ENCODE data around the gene COL19A1.

DNA sequence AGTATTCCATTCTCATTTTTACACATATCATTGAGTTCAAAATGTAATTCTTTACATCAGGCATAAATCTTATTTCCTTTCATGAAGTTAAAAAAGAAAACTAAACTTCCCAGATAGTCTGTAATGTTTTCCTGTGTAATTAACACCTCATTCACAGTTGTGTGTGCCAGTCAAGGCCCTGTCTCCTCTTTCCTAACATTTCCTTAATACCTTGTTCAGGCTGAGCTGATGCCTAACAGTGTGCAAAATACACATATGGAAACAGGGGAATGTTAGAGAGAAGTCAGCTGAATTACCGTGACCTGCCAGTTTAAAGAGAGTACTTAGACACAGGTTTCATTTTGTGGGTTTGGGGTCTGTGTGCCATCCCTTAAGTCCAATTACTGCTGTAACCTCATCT lies 227.8 kb downstream of the COL19A1 start:
- TF ChIP-seq, protein P1, sequence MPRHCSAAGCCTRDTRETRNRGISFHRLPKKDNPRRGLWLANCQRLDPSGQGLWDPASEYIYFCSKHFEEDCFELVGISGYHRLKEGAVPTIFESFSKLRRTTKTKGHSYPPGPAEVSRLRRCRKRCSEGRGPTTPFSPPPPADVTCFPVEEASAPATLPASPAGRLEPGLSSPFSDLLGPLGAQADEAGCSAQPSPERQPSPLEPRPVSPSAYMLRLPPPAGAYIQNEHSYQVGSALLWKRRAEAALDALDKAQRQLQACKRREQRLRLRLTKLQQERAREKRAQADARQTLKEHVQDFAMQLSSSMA (CRISPR knock-in tag; IDR thresholded peaks at IDR 0.05), result no peak
- TF ChIP-seq TCF7L2 (IDR thresholded peaks at IDR 0.05; ENCODE audit: low read depth, low read length) (no peak), KLF16 (IDR thresholded peaks at IDR 0.05) (no peak), HNRNPL (IDR thresholded peaks at IDR 0.05; ENCODE audit: low read depth, low read length) (no peak), POLR2A (conservative IDR thresholded peaks at IDR 0.05) (no peak), ZNF644 (tag; IDR thresholded peaks at IDR 0.05; ENCODE audit: low read depth) (no peak), DPF2 (IDR thresholded peaks at IDR 0.05) (no peak), KDM1A (IDR thresholded peaks at IDR 0.05) (no peak), TOE1 (IDR thresholded peaks at IDR 0.05; ENCODE audit: borderline replicate concordance) (no peak), TOE1 (CRISPR knock-in tag; IDR thresholded peaks at IDR 0.05; ENCODE audit: borderline replicate concordance, low read depth) (no peak), CHD4 (IDR thresholded peaks at IDR 0.05; ENCODE audit: insufficient read depth, insufficient replicate concordance, low read depth, low read length, poor library complexity, severe bottlenecking) (no peak), CBX8 (IDR thresholded peaks at IDR 0.05; ENCODE audit: borderline replicate concordance, extremely low read depth, low read depth, low read length, poor library complexity, severe bottlenecking) (no peak), ELF4 (CRISPR knock-in tag; IDR thresholded peaks at IDR 0.05) (no peak)
